ENCODE measurements around the gene FBXO27.

GRCh38 chr19:39052846-39053245 is 20.5 kb upstream of the FBXO27 start:
- TF ChIP-seq EZH2 (IDR thresholded peaks at IDR 0.05; ENCODE audit: borderline replicate concordance, low read length), result no peak
- TF ChIP-seq, protein P1, sequence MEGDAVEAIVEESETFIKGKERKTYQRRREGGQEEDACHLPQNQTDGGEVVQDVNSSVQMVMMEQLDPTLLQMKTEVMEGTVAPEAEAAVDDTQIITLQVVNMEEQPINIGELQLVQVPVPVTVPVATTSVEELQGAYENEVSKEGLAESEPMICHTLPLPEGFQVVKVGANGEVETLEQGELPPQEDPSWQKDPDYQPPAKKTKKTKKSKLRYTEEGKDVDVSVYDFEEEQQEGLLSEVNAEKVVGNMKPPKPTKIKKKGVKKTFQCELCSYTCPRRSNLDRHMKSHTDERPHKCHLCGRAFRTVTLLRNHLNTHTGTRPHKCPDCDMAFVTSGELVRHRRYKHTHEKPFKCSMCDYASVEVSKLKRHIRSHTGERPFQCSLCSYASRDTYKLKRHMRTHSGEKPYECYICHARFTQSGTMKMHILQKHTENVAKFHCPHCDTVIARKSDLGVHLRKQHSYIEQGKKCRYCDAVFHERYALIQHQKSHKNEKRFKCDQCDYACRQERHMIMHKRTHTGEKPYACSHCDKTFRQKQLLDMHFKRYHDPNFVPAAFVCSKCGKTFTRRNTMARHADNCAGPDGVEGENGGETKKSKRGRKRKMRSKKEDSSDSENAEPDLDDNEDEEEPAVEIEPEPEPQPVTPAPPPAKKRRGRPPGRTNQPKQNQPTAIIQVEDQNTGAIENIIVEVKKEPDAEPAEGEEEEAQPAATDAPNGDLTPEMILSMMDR (IDR thresholded peaks at IDR 0.05; ENCODE audit: low read length), result no peak
